Measurements from ENCODE around the gene SLIT1.

DNA sequence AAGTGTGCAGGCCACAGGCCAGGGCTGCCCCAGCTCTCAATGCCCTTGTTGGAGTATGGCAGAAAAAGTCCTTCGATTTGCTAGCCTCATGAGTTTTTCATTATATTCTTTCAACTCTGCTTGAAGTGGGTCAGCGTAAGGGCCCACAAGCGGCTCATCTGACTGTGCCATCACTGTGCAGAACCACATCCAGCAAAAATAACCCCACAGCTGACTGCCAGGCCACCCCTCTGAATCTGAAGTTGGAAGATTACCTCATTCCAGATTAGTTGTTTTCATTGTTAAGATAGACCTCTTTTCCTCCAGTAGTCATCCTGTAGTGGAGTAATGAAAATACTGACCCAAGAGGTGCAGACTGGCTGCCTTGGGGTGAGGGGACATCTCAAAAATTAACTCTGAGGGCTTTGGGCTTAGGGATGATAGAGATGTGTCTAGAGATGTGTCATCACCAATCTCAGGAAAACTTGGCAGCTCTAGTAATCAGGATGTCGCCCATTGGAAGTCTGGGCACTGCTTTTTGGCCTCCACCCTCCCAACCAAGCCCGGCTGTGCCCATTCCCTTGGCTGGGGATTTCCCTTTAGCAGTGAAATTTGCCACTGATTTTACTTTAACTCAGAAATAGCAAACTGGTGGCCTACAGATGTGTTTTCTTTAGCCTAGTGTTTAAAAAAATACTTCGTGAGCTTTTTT, 189.3 kb downstream of the SLIT1 start:
- TF ChIP-seq, protein P1, sequence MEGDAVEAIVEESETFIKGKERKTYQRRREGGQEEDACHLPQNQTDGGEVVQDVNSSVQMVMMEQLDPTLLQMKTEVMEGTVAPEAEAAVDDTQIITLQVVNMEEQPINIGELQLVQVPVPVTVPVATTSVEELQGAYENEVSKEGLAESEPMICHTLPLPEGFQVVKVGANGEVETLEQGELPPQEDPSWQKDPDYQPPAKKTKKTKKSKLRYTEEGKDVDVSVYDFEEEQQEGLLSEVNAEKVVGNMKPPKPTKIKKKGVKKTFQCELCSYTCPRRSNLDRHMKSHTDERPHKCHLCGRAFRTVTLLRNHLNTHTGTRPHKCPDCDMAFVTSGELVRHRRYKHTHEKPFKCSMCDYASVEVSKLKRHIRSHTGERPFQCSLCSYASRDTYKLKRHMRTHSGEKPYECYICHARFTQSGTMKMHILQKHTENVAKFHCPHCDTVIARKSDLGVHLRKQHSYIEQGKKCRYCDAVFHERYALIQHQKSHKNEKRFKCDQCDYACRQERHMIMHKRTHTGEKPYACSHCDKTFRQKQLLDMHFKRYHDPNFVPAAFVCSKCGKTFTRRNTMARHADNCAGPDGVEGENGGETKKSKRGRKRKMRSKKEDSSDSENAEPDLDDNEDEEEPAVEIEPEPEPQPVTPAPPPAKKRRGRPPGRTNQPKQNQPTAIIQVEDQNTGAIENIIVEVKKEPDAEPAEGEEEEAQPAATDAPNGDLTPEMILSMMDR (IDR thresholded peaks at IDR 0.05), result no peak
- no peak for TF ChIP-seq POLR2A (IDR thresholded peaks at IDR 0.05)

All from testis (tissue), 2 donors.